Endothelial cell of umbilical vein (primary cell): Measurements from ENCODE around the gene ZNF786. TPM values are rescaled to one million over a fixed set of nuclear protein-coding genes. Genes with fewer than 3 reads are reported as not detected.

ENCODE experiments used
- BruUV-seq: library from RNA; stranded (reverse); fragments of 400-500 nt; replicated peaks from 2 replicates; lab custom pipeline; 2021; lab: Mats Ljungman, UMichigan
- CTCF ChIA-PET: fragments of 300-600, 350-600 bp; sonication (Branson Sonifier 250); formaldehyde crosslinking; loops from one replicate; lab custom pipeline; 2021; ENCODE audit warnings: antibody characterized with exemption, inconsistent platforms; lab: Charles Lee
- POLR2A ChIA-PET: fragments of 300-600, 350-600 bp; sonication (Branson Sonifier 250); formaldehyde crosslinking; loops from one replicate; lab custom pipeline; 2021; ENCODE audit warnings: antibody characterized with exemption, inconsistent platforms; lab: Charles Lee
- DNase-seq: peaks from one replicate; pipeline ENCODE4 v3.0.0-alpha.2; 2011; ENCODE audit warnings: low read depth, low spot score
- FAIRE-seq: peaks from 2 replicates; lab custom pipeline; 2011; peaks lifted over from hg19 to GRCh38; lab: Jason Lieb, UNC
- H2AFZ ChIP-seq: 2 replicates; pipeline ENCODE4 v1.6.0; 2012; ENCODE audit warnings: low read depth, low read length, control low read depth, inconsistent platforms
- H3K27ac ChIP-seq: 2 replicates; pipeline ENCODE4 v1.5.1; 2011; ENCODE audit warnings: low read depth, mild to moderate bottlenecking, control low read depth, low read length, moderate library complexity; ENCODE audit not compliant: insufficient read depth
- H3K27me3 ChIP-seq, 2 experiments: 2 replicates each; pipeline versions ENCODE4 v1.6.0 to v1.6.1; 2011; ENCODE audit warnings: low read length in 2 of 2, mixed read lengths in 1 of 2; ENCODE audit not compliant: control insufficient read depth in 2 of 2, insufficient read depth in 2 of 2
- H3K36me3 ChIP-seq, 2 experiments: 2 replicates in 1 of 2; 3 replicates in 1 of 2; pipeline ENCODE4 v1.5.1; 2011; ENCODE audit warnings: low read length in 2 of 2, mild to moderate bottlenecking in 1 of 2, moderate library complexity in 1 of 2; ENCODE audit not compliant: control insufficient read depth in 2 of 2, insufficient read depth in 2 of 2; ENCODE audit errors: extremely low read depth in 1 of 2
- H3K4me1 ChIP-seq: 3 replicates; pipeline ENCODE4 v1.5.1; 2011; ENCODE audit warnings: mild to moderate bottlenecking, low read length; ENCODE audit not compliant: control insufficient read depth, insufficient read depth; ENCODE audit errors: extremely low read depth
- H3K4me2 ChIP-seq: 2 replicates; pipeline ENCODE4 v1.6.1; 2011; ENCODE audit warnings: low read length, control low read depth, mixed read lengths; ENCODE audit not compliant: insufficient read depth
- H3K4me3 ChIP-seq, 3 experiments: fragments of 200-600 bp in 1 of 3; sonication (generic), shearing (Covaris generic) in 1 of 3; replicated peaks in 1 of 3; 2 replicates each; pipeline ENCODE4 v1.5.1; 2011 to 2016; ENCODE audit warnings: control low read depth in 3 of 3, low read length in 3 of 3, mild to moderate bottlenecking in 2 of 3, inconsistent platforms in 1 of 3, low read depth in 1 of 3, moderate library complexity in 1 of 3; ENCODE audit not compliant: insufficient read depth in 1 of 3
- H3K79me2 ChIP-seq: 2 replicates; pipeline ENCODE4 v1.6.0; 2012; ENCODE audit warnings: low read length, inconsistent platforms; ENCODE audit not compliant: control insufficient read depth, insufficient read depth
- H3K9ac ChIP-seq: replicated peaks from 2 replicates; pipeline ENCODE3; 2011; ENCODE audit warnings: low read length, control low read depth; ENCODE audit not compliant: insufficient read depth; ENCODE audit errors: extremely low read depth
- H3K9me1 ChIP-seq: replicated peaks from 3 replicates; pipeline ENCODE4 v1.6.0; 2011; ENCODE audit warnings: mild to moderate bottlenecking, low read length; ENCODE audit not compliant: control insufficient read depth, insufficient read depth; ENCODE audit errors: extremely low read depth
- H3K9me3 ChIP-seq: replicated peaks from 2 replicates; pipeline ENCODE4 v1.5.1; 2012; ENCODE audit warnings: low read length, inconsistent platforms; ENCODE audit not compliant: control insufficient read depth, insufficient read depth
- H4K20me1 ChIP-seq: replicated peaks from 2 replicates; pipeline ENCODE3; 2011; ENCODE audit warnings: mild to moderate bottlenecking, low read length; ENCODE audit not compliant: control insufficient read depth, insufficient read depth; ENCODE audit errors: extremely low read depth
- EZH2 ChIP-seq: IDR thresholded peaks from 2 replicates; pipeline ENCODE4 v1.6.1; 2012; ENCODE audit warnings: borderline replicate concordance, low read depth, mild to moderate bottlenecking, moderate library complexity, low read length, inconsistent platforms; ENCODE audit not compliant: severe bottlenecking
- FOS ChIP-seq: IDR thresholded peaks from 2 replicates; pipeline ENCODE4 v1.6.1; 2011; ENCODE audit warnings: mild to moderate bottlenecking, low read length, moderate library complexity, borderline replicate concordance; ENCODE audit not compliant: insufficient read depth
- GATA2 ChIP-seq: IDR thresholded peaks from 2 replicates; pipeline ENCODE4 v1.7.0; 2011; ENCODE audit warnings: low read depth, mild to moderate bottlenecking, moderate library complexity, mixed read lengths, low read length; ENCODE audit not compliant: insufficient read length, insufficient read depth
- JUN ChIP-seq: IDR thresholded peaks from 2 replicates; pipeline ENCODE4 v1.6.1; 2011; ENCODE audit warnings: borderline replicate concordance, low read depth; ENCODE audit not compliant: insufficient read length, insufficient read depth
- MYC ChIP-seq: IDR thresholded peaks from one replicate; pipeline ENCODE4 v1.6.1; 2011; ENCODE audit warnings: mild to moderate bottlenecking, low read depth, low read length
- dilution Hi-C: fragments of 300-500 bp; cut with MboI; formaldehyde crosslinking; loops from one replicate; pipeline ENCODE4 v1.15.0; 2019; ENCODE audit warnings: low sequenced_read_pairs; ENCODE audit not compliant: extremely low pct_ligation_motif_present
- intact Hi-C: fragments of 100-400 bp; cut with micrococcal nuclease; formaldehyde crosslinking; loops from one replicate; pipeline ENCODE4 v1.10.0; 2022
- polyA plus RNA-seq, 4 experiments: library from polyadenylated mRNA; depleted of rRNA in 3 of 4; stranded (reverse) in 3 of 4; unstranded in 1 of 4; fragments of >200 nt; gene quantifications; 2 replicates each; pipeline versions ENCODE4 v1.2.1 to v1.2.3, GENCODE V29; 2011 to 2012; ENCODE audit warnings: missing spikeins in 1 of 4
- total RNA-seq: library from RNA; stranded (reverse); gene quantifications from 2 replicates; pipeline ENCODE4 v1.2.3, GENCODE V29; 2021
- TF ChIP-seq, protein P1 (sequence below), 2 donors: IDR thresholded peaks; 1 replicate in 1 of 2; 2 replicates in 1 of 2; pipeline ENCODE4 v1.5.1; 2011; ENCODE audit warnings: low read length in 2 of 2, mild to moderate bottlenecking in 2 of 2, moderate library complexity in 2 of 2, control low read depth in 1 of 2, inconsistent platforms in 1 of 2, low read depth in 1 of 2; ENCODE audit not compliant: insufficient read depth in 1 of 2; ENCODE audit errors: extremely low read depth in 1 of 2

The ZNF786 gene
- total and polyA plus RNA-seq, 2 donors (not counting 3 experiments of a cell fraction or from before 2014, with no cell fraction given) = 2.8 to 5.9 TPM

DNA sequence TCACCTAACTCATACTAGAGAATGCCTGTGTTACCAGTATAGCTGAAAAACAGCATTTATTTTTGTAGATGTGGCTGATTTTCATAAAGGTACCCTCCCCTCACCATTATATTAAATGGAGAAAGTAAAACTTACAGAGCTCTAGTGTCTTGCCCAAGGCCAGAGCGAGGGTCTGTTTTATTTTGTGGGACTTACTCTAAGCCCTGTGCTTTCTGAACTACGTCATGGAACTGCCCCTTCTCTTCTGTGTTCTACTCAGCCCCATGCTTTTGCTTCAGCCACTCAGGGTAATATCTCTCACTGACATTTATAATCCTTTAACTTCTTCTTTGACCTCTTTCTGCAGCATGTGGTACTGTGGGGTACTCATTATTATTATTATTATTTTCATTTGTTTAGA, 10.3 kb upstream of the ZNF786 start:
- ChIA-PET POLR2A (no interaction called here), CTCF (no interaction called here)
- Histone ChIP-seq H3K9me3 (no peaks in the 10 kb centered on the region), H3K27me3 (no peaks in the 10 kb centered on the region), H3K4me2 (no peak overlapping the region), H4K20me1 (no peaks in the 10 kb centered on the region), H3K9me1 (no peaks in the 10 kb centered on the region), H3K27ac (no peak overlapping the region), H3K79me2 (no peaks in the 10 kb centered on the region), H3K4me3 (no peak overlapping the region), H3K9ac (no peak overlapping the region), H3K36me3 (no peaks in the 10 kb centered on the region), H2AFZ (no peak overlapping the region), H3K4me1 (no peaks in the 10 kb centered on the region)
- dilution Hi-C loops (no loop called here), intact Hi-C loops (no loop called here)
- DNase-seq (no peak), FAIRE-seq (no peak)
- TF ChIP-seq EZH2 (no peak), FOS (no peak)
- TF ChIP-seq, protein P1, sequence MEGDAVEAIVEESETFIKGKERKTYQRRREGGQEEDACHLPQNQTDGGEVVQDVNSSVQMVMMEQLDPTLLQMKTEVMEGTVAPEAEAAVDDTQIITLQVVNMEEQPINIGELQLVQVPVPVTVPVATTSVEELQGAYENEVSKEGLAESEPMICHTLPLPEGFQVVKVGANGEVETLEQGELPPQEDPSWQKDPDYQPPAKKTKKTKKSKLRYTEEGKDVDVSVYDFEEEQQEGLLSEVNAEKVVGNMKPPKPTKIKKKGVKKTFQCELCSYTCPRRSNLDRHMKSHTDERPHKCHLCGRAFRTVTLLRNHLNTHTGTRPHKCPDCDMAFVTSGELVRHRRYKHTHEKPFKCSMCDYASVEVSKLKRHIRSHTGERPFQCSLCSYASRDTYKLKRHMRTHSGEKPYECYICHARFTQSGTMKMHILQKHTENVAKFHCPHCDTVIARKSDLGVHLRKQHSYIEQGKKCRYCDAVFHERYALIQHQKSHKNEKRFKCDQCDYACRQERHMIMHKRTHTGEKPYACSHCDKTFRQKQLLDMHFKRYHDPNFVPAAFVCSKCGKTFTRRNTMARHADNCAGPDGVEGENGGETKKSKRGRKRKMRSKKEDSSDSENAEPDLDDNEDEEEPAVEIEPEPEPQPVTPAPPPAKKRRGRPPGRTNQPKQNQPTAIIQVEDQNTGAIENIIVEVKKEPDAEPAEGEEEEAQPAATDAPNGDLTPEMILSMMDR (IDR thresholded peaks at IDR 0.05; ENCODE audit: extremely low read depth in 1 of 2, insufficient read depth in 1 of 2, low read depth in 1 of 2, low read length in 2 of 2) = no peak
- BruUV-seq = no TSS peak

DNA sequence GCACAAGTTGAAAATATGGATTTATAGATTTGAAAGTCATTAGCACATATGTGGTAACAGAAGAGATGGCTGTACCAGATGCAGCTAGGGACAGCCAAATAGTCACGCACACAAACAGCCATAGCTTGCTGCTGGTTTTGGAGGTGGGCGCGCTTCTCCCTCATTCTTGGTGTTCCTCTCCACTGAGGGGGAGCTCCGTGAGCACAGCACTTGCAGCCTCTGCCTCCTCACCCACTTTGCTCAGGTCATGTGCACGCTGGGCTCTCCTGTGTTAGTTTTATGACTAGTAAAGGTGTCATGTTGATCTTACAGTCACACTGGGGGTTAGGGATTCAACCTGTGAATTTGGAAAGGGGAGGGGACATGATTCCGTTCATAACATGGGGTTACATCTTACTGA, 8.5 kb upstream of the ZNF786 start:
- Histone ChIP-seq H3K4me2 (no peak overlapping the region), H3K9ac (no peak overlapping the region), H3K27ac (no peak overlapping the region), H3K27me3 (no peaks in the 10 kb centered on the region), H3K9me1 (no peaks in the 10 kb centered on the region), H3K4me3 (no peak overlapping the region), H2AFZ (no peak overlapping the region), H3K79me2 (no peaks in the 10 kb centered on the region), H3K36me3 (no peaks in the 10 kb centered on the region), H4K20me1 (no peaks in the 10 kb centered on the region), H3K4me1 (no peaks in the 10 kb centered on the region), H3K9me3 (no peaks in the 10 kb centered on the region)
- ChIA-PET POLR2A (no interaction called here), CTCF (interaction anchor here (0.9 kb wide), 1 partner anchor 94 kb away, joined by 5 read pairs; no protein-coding TSS in a partner anchor)
- FAIRE-seq (no peak), DNase-seq (no peak)
- dilution Hi-C loops (no loop called here), intact Hi-C loops (loop anchor here (10.0 kb wide), 1 partner anchor 524 kb away; no protein-coding TSS in a partner anchor)
- BruUV-seq = no TSS peak
- TF ChIP-seq JUN (no peak), MYC (no peak), GATA2 (no peak)
